ENCODE results near the gene HTD2.

HTD2 gene

DNA sequence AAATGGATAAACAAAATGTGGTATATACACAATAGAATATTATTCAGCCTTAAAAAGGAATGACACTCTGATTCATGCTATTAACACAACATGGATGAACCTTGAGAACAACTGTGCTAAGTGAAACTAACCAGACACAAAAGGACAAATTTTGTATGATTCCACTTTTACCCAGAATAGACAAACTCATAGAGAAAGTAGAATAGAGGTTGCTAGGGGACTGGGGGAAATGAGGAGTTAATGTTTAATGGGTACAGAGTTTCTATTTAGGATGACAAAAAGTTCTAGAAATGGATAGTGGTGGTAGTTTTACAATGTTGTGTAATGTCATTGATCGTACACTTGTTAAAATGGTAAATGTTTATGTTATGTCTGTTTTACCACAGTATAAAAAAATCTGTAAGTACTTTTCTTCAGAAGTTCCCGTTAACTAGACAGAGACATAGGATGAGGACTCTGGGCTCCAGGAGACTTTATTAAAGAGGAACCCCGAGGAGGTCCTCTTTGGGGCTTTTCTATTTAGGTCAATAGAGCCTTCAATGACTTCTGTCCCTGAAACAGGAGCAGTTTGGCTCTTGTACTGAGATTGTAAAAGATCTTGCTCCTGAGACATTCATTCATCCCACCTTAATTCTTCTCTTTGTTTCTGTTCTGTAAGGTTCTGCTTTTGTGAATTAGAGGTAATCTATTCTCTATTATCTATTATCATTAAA is 44.2 kb upstream of the HTD2 start:
- H3K36me3 ChIP-seq (ENCODE audit: control insufficient read depth in 2 of 2, insufficient read depth in 1 of 2, low read length in 2 of 2), result peaks cover 0 to 9% of the 10 kb centered on the region in 2 experiments; a peak in 1 of 3 replicates
- no peak overlapping the region for H3K27ac ChIP-seq (ENCODE audit: extremely low read depth, low read depth, low read length)
- TF ChIP-seq BCL11A (tag by site-specific recombination; IDR thresholded peaks at IDR 0.05; ENCODE audit: low read depth) (no peak), SETDB1 (IDR thresholded peaks at IDR 0.05; ENCODE audit: insufficient read length, low read length) (no peak), ZNF114 (tag by site-specific recombination; IDR thresholded peaks at IDR 0.05) (no peak), ZNF292 (tag by site-specific recombination; IDR thresholded peaks at IDR 0.05; ENCODE audit: borderline replicate concordance, low read depth) (no peak), ZNF600 (tag by site-specific recombination; IDR thresholded peaks at IDR 0.05) (no peak), ZNF677 (tag by site-specific recombination; IDR thresholded peaks at IDR 0.05) (no peak), ZNF830 (tag by site-specific recombination; IDR thresholded peaks at IDR 0.05; ENCODE audit: low read depth) (no peak)
- TF ChIP-seq, protein P1, sequence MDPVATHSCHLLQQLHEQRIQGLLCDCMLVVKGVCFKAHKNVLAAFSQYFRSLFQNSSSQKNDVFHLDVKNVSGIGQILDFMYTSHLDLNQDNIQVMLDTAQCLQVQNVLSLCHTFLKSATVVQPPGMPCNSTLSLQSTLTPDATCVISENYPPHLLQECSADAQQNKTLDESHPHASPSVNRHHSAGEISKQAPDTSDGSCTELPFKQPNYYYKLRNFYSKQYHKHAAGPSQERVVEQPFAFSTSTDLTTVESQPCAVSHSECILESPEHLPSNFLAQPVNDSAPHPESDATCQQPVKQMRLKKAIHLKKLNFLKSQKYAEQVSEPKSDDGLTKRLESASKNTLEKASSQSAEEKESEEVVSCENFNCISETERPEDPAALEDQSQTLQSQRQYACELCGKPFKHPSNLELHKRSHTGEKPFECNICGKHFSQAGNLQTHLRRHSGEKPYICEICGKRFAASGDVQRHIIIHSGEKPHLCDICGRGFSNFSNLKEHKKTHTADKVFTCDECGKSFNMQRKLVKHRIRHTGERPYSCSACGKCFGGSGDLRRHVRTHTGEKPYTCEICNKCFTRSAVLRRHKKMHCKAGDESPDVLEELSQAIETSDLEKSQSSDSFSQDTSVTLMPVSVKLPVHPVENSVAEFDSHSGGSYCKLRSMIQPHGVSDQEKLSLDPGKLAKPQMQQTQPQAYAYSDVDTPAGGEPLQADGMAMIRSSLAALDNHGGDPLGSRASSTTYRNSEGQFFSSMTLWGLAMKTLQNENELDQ (tag by site-specific recombination; IDR thresholded peaks at IDR 0.05; ENCODE audit: low read depth), result no peak
- TF ChIP-seq, protein P2, sequence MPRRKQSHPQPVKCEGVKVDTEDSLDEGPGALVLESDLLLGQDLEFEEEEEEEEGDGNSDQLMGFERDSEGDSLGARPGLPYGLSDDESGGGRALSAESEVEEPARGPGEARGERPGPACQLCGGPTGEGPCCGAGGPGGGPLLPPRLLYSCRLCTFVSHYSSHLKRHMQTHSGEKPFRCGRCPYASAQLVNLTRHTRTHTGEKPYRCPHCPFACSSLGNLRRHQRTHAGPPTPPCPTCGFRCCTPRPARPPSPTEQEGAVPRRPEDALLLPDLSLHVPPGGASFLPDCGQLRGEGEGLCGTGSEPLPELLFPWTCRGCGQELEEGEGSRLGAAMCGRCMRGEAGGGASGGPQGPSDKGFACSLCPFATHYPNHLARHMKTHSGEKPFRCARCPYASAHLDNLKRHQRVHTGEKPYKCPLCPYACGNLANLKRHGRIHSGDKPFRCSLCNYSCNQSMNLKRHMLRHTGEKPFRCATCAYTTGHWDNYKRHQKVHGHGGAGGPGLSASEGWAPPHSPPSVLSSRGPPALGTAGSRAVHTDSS (tag by site-specific recombination; IDR thresholded peaks at IDR 0.05), result no peak
- H3K9me3 ChIP-seq (ENCODE audit: control insufficient read depth, insufficient read depth, low read depth, low read length), result no peaks in the 10 kb centered on the region
- H3K4me1 ChIP-seq (ENCODE audit: control insufficient read depth, insufficient read depth, low read length), result no peaks in the 10 kb centered on the region
- CTCF ChIA-PET, result interaction anchor here (0.6 kb wide), 1 partner anchor 222 kb away, joined by 3 read pairs; no protein-coding TSS in a partner anchor
- no peak overlapping the region for H3K4me3 ChIP-seq (ENCODE audit: low read depth, low read length)
- POLR2A ChIA-PET, result no interaction called here

DNA sequence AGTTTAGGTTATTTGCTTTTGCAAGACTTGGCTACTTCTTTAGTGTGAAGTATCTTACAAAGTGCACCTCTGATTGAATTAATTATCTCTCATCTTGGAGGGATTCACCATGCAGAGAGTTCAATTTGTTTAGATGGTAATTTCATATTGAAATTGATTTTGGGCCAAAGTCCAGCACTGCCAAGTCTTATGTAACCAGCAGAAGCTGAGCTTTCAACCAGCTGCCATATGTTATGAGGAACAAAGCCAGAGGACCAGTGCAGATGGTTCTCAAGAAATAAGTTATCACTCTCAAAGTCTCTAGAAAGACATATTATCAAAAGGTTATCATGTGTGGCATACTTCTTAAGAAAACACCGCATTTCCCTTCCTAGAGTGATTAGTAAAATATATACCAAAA is 39.7 kb upstream of the HTD2 start:
- no peaks in the 10 kb centered on the region for H3K4me1 ChIP-seq (ENCODE audit: control insufficient read depth, insufficient read depth, low read length)
- CTCF ChIA-PET, result no interaction called here
- TF ChIP-seq ZNF544 (tag by site-specific recombination; IDR thresholded peaks at IDR 0.05), result no peak
- TF ChIP-seq ZNF510 (tag by site-specific recombination; IDR thresholded peaks at IDR 0.05; ENCODE audit: insufficient replicate concordance), result no peak
- TF ChIP-seq, protein P3, sequence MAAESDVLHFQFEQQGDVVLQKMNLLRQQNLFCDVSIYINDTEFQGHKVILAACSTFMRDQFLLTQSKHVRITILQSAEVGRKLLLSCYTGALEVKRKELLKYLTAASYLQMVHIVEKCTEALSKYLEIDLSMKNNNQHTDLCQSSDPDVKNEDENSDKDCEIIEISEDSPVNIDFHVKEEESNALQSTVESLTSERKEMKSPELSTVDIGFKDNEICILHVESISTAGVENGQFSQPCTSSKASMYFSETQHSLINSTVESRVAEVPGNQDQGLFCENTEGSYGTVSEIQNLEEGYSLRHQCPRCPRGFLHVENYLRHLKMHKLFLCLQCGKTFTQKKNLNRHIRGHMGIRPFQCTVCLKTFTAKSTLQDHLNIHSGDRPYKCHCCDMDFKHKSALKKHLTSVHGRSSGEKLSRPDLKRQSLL (tag by site-specific recombination; IDR thresholded peaks at IDR 0.05), result no peak
- TF ChIP-seq YY1 (tag by site-specific recombination; IDR thresholded peaks at IDR 0.05), result no peak
- TF ChIP-seq ZNF585B (tag by site-specific recombination; IDR thresholded peaks at IDR 0.05), result no peak
- no peak for TF ChIP-seq ZNF548 (tag by site-specific recombination; IDR thresholded peaks at IDR 0.05)
- TF ChIP-seq ZNF571 (tag by site-specific recombination; IDR thresholded peaks at IDR 0.05), result no peak
- TF ChIP-seq SP2 (tag by site-specific recombination; IDR thresholded peaks at IDR 0.05), result no peak
- TF ChIP-seq ZNF416 (tag by site-specific recombination; IDR thresholded peaks at IDR 0.05), result no peak
- TF ChIP-seq GLIS2 (tag by site-specific recombination; IDR thresholded peaks at IDR 0.05), result no peak
- TF ChIP-seq, protein P2 (tag by site-specific recombination; IDR thresholded peaks at IDR 0.05), result no peak
- TF ChIP-seq SALL2 (tag by site-specific recombination; IDR thresholded peaks at IDR 0.05; ENCODE audit: borderline replicate concordance), result no peak
- TF ChIP-seq, protein P4, sequence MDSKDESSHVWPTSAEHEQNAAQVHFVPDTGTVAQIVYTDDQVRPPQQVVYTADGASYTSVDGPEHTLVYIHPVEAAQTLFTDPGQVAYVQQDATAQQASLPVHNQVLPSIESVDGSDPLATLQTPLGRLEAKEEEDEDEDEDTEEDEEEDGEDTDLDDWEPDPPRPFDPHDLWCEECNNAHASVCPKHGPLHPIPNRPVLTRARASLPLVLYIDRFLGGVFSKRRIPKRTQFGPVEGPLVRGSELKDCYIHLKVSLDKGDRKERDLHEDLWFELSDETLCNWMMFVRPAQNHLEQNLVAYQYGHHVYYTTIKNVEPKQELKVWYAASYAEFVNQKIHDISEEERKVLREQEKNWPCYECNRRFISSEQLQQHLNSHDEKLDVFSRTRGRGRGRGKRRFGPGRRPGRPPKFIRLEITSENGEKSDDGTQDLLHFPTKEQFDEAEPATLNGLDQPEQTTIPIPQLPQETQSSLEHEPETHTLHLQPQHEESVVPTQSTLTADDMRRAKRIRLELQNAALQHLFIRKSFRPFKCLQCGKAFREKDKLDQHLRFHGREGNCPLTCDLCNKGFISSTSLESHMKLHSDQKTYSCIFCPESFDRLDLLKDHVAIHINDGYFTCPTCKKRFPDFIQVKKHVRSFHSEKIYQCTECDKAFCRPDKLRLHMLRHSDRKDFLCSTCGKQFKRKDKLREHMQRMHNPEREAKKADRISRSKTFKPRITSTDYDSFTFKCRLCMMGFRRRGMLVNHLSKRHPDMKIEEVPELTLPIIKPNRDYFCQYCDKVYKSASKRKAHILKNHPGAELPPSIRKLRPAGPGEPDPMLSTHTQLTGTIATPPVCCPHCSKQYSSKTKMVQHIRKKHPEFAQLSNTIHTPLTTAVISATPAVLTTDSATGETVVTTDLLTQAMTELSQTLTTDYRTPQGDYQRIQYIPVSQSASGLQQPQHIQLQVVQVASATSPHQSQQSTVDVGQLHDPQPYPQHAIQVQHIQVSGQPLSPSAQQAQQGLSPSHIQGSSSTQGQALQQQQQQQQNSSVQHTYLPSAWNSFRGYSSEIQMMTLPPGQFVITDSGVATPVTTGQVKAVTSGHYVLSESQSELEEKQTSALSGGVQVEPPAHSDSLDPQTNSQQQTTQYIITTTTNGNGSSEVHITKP (tag by site-specific recombination; IDR thresholded peaks at IDR 0.05), result no peak
- TF ChIP-seq KLF8 (tag by site-specific recombination; IDR thresholded peaks at IDR 0.05), result no peak
- no peak for TF ChIP-seq ZBTB7A (tag by site-specific recombination; IDR thresholded peaks at IDR 0.05; ENCODE audit: low read depth)
- no peak for TF ChIP-seq ZNF426 (tag by site-specific recombination; IDR thresholded peaks at IDR 0.05)

More for the DNA sequence above, 39.7 kb upstream of the HTD2 start:
- H3K4me3 ChIP-seq (ENCODE audit: low read depth, low read length), result no peak overlapping the region
- H3K27ac ChIP-seq (ENCODE audit: extremely low read depth, low read depth, low read length), result no peak overlapping the region
- H3K9me3 ChIP-seq (ENCODE audit: control insufficient read depth, insufficient read depth, low read depth, low read length), result no peaks in the 10 kb centered on the region
- POLR2A ChIA-PET, result no interaction called here
- H3K36me3 ChIP-seq (ENCODE audit: control insufficient read depth in 2 of 2, insufficient read depth in 1 of 2, low read length in 2 of 2), result peaks cover 0 to 6% of the 10 kb centered on the region in 2 experiments; a peak in 2 of 3 replicates

All from HEK293 (cell line).